PFSK-1 (cell line): ENCODE measurements around the gene RASSF4.

Experiments
- POLR2AphosphoS5 ChIP-seq: IDR thresholded peaks from 2 replicates; pipeline ENCODE4 v1.6.1; 2012; ENCODE audit warnings: low read depth, mild to moderate bottlenecking, control low read depth, low read length, moderate library complexity
- SIN3A ChIP-seq: IDR thresholded peaks from 2 replicates; pipeline ENCODE4 v1.6.1; 2012; ENCODE audit warnings: mild to moderate bottlenecking, low read length, moderate library complexity, borderline replicate concordance; ENCODE audit not compliant: insufficient read depth

GRCh38 chr10:44921506-44921905 is 38.1 kb upstream of the RASSF4 start:
- TF ChIP-seq SIN3A: no peak
- no peak for TF ChIP-seq POLR2AphosphoS5
